ENCODE results near the gene TANGO2. TPM values are rescaled to one million over a fixed set of nuclear protein-coding genes. Genes with fewer than 3 reads are reported as not detected.

TANGO2 gene
- total and polyA plus RNA-seq, 5 donors from 2014 or later, result 39.5 to 48.4 (median 43.2) TPM

DNA sequence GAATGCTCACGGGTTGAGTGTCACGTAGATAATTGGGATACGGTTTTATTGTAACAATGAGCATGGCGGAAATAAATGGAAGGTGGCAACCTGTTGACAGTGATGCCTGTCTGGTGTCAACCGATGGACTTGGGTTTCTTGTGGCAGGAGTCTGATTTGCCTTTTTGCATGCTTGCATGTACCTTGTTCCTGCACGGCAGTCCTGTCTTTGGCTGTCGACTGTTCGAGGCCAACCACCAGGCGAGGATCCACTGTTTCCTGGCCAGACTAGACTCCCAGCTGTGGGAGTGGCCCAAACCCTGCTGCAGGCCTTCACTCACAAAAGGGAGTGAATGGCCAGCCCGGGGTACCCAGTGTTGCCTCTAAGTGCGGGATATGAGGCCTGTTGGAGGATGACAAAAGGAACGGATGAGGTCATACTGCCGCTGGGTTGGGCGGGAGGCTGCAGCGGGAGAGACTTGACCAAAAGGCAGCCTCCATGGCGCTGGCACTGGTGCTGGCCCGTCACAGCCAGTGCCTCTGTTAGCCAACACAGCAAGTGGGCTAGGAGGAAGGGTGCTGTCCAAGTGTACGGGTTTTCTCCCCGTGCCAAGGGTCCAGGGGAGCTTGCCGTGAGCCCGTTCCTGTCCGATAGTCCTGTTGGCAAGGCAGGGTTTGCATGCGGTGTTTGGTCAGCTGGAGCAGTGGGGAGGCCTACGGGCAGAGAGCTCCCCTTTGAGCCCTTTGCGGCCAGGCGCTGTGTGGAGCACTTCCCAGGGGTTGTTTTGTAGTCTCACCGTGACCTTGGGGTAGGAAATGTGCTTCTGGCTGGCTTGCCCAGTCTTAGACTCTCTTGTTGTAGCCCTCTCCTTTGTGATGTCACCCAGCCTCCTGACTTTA is 60.1 kb downstream of the TANGO2 start:
- peak overlapping the region; percentile 74 for H3K27ac ChIP-seq (ENCODE audit: insufficient read depth, low read length, poor library complexity, severe bottlenecking)
- no peak for ATAC-seq (ENCODE audit: low read depth in 2 of 2)
- H3K36me3 ChIP-seq (ENCODE audit: control insufficient read depth, insufficient read depth, low read length), result peaks cover 6% of the 10 kb centered on the region
- Mint-ChIP-seq H3K4me1 (peaks cover 4 to 56% (median 33%) of the 10 kb centered on the region in 4 donors), H3K36me3 (peaks cover 6% of the 10 kb centered on the region), H3K4me3 (peak overlapping the region; percentile 82 to 96 (median 89)), H3K27ac (peak overlapping the region; percentile 76 to 90 (median 87)), H3K27me3 (no peaks in the 10 kb centered on the region), H3K9me3 (no peaks in the 10 kb centered on the region)
- DNase-seq, result peak in 1 of 3 donors; percentile 19
- H3K4me3 ChIP-seq (ENCODE audit: low read depth, low read length), result peak overlapping the region; percentile 96
- H3K4me1 ChIP-seq (ENCODE audit: control insufficient read depth, insufficient read depth, low read length, poor library complexity, severe bottlenecking), result peaks cover 38% of the 10 kb centered on the region
- H3K27me3 ChIP-seq (ENCODE audit: control insufficient read depth, insufficient read depth, low read length), result no peaks in the 10 kb centered on the region
- H3K9me3 ChIP-seq (ENCODE audit: control insufficient read depth in 2 of 2, low read length in 2 of 2), result no peaks in the 10 kb centered on the region

DNA sequence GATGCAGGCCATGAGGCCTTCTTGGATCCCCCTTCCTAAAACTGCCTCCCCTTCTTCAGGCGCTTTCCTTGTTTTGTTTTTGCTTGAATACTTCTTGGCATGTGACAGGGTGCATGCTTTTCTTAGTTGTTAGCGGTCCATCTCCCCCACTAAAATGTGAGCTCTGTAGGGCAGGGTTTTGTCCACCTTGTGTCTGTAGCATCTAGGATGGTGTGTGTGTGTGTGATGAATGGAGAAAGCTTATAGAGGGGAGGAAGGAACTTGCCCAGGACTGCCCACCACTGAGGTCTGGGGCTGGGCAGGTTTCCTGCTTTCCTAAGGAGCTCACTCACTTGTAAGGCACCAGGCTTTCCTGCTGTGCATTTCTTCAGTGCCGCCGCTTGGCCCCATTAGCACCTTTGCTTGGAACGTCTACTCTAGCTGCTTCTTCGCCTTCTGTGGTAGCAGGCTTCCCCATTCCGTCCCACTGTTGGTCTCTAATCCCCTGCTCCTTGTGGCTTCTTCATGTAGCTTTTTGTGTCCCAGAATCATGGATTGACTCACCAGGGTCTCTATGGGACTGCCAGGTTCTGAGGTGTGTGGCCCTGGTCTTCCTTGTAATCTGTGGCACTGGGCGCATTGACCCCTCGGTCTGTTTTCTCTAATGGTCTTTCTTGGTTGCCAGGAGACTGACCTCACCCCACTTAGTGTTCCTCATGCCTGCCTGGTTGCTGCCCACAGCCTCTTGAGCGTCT is 62.4 kb downstream of the TANGO2 start:
- DNase-seq (no peak), ATAC-seq (ENCODE audit: low read depth in 2 of 2) (no peak)
- peaks cover 4 to 69% (median 42%) of the 10 kb centered on the region in 4 donors for H3K4me1 Mint-ChIP-seq
- Histone ChIP-seq H3K4me3 (ENCODE audit: low read depth, low read length) (no peak overlapping the region), H3K4me1 (ENCODE audit: control insufficient read depth, insufficient read depth, low read length, poor library complexity, severe bottlenecking) (peaks cover 38% of the 10 kb centered on the region), H3K36me3 (ENCODE audit: control insufficient read depth, insufficient read depth, low read length) (peaks cover 29% of the 10 kb centered on the region), H3K27me3 (ENCODE audit: control insufficient read depth, insufficient read depth, low read length) (no peaks in the 10 kb centered on the region), H3K27ac (ENCODE audit: insufficient read depth, low read length, poor library complexity, severe bottlenecking) (no peak overlapping the region), H3K9me3 (ENCODE audit: control insufficient read depth in 2 of 2, low read length in 2 of 2) (no peaks in the 10 kb centered on the region)
- peaks cover 0 to 1% (median 0%) of the 10 kb centered on the region in 7 donors for H3K9me3 Mint-ChIP-seq
- no peaks in the 10 kb centered on the region for H3K27me3 Mint-ChIP-seq
- H3K27ac Mint-ChIP-seq, result peak overlapping the region; percentile 44 to 64 (median 56)
- H3K4me3 Mint-ChIP-seq, result peak overlapping the region; percentile 65 to 82 (median 72)
- peaks cover 25% of the 10 kb centered on the region for H3K36me3 Mint-ChIP-seq

DNA sequence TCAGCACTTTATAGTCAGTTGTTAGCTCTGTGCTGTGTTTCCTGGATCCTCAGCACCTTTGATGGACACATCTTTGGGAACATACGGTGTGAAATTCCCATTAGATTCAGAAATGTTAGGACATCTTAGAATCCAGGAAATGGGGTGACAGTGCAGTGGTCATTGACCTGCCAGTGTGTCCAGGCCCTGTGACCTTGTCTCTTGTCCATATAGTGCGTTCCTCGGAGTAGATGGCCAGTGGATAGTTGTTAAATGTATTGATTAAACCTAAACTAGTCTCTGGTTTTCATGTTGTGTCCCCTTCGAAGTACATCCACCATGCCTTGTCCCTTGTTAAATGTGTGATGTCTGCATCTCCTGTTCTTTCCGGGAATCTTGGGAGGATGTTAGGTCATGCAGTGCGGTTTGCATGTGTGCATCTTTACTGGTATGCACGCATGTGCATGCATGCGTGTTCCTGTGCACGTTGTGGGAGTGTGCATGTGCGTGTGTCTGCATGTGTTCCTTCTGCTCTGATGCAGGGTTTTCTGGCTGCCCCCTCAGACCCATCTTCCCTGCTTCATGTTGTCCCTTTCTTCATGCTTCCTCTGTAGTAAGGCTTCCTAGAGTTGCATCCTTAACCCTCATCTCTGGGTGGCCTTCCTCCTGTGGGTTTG is 63.1 kb downstream of the TANGO2 start:
- H3K4me1 ChIP-seq (ENCODE audit: control insufficient read depth, insufficient read depth, low read length, poor library complexity, severe bottlenecking), result peaks cover 38% of the 10 kb centered on the region
- Mint-ChIP-seq H3K27ac (peak overlapping the region; percentile 27 to 64 (median 44)), H3K9me3 (peaks cover 0 to 1% (median 0%) of the 10 kb centered on the region in 7 donors), H3K4me1 (peaks cover 4 to 69% (median 42%) of the 10 kb centered on the region in 4 donors), H3K36me3 (peaks cover 28% of the 10 kb centered on the region), H3K27me3 (no peaks in the 10 kb centered on the region), H3K4me3 (peak overlapping the region in 2 of 4 donors; percentile 38 to 65)
- no peaks in the 10 kb centered on the region for H3K27me3 ChIP-seq (ENCODE audit: control insufficient read depth, insufficient read depth, low read length)
- H3K4me3 ChIP-seq (ENCODE audit: low read depth, low read length), result no peak overlapping the region
- peaks cover 35% of the 10 kb centered on the region for H3K36me3 ChIP-seq (ENCODE audit: control insufficient read depth, insufficient read depth, low read length)
- ATAC-seq (ENCODE audit: low read depth in 2 of 2) (no peak), DNase-seq (no peak)
- H3K9me3 ChIP-seq (ENCODE audit: control insufficient read depth in 2 of 2, low read length in 2 of 2), result no peaks in the 10 kb centered on the region
- no peak overlapping the region for H3K27ac ChIP-seq (ENCODE audit: insufficient read depth, low read length, poor library complexity, severe bottlenecking)

DNA sequence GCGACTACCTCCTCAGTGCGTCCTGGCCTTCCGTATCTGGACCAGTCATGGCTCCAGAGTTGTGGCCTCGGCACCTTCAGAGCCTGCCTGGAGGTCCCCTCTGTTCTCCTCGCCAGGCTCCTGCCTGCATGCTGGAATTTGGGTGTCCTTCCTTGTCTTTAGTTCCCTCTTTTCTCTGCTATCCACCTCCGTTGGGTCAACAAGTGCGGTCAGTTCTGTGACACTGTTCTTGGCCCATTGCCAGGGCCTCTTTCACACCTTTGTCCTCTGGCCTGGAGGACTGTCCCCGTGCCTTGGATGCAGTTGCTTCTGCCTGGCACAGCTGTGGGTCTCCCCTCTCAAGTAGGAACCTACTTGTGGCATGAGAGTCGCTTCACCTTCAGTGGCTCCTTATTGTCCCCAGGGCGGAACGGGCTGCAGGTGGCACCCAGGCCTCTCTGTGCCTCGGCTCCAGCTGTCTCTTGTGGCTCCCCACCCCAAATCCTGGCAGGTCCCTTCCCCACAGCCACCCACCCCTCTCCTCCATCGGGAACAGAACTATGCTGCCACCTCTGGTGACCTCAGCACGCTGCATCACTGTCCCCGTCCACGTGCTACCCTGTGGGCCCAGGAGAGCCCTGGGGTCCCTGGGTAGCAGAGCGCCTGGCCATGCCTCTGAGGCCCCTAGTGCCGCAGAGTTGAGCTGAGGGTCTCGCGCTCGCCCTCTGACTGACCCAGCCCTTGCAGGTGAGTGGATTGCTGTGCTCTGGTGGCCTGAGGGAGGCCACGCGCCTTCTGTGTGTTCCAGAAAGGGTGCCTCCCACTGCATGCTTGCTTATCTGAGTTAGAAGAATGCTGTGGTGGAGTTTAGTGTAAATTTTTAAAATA is 63.9 kb downstream of the TANGO2 start:
- H3K4me3 ChIP-seq (ENCODE audit: low read depth, low read length), result no peak overlapping the region
- Mint-ChIP-seq H3K4me3 (peak overlapping the region in 2 of 4 donors; percentile 28 to 58), H3K4me1 (peaks cover 4 to 70% (median 43%) of the 10 kb centered on the region in 4 donors), H3K27me3 (no peaks in the 10 kb centered on the region), H3K9me3 (peaks cover 0 to 1% (median 0%) of the 10 kb centered on the region in 7 donors), H3K27ac (no peak overlapping the region), H3K36me3 (peaks cover 34% of the 10 kb centered on the region)
- ATAC-seq (ENCODE audit: low read depth in 2 of 2) (no peak), DNase-seq (no peak)
- H3K27ac ChIP-seq (ENCODE audit: insufficient read depth, low read length, poor library complexity, severe bottlenecking), result peak overlapping the region; percentile 5
- H3K9me3 ChIP-seq (ENCODE audit: control insufficient read depth in 2 of 2, low read length in 2 of 2), result no peaks in the 10 kb centered on the region
- peaks cover 43% of the 10 kb centered on the region for H3K36me3 ChIP-seq (ENCODE audit: control insufficient read depth, insufficient read depth, low read length)
- no peaks in the 10 kb centered on the region for H3K27me3 ChIP-seq (ENCODE audit: control insufficient read depth, insufficient read depth, low read length)
- peaks cover 41% of the 10 kb centered on the region for H3K4me1 ChIP-seq (ENCODE audit: control insufficient read depth, insufficient read depth, low read length, poor library complexity, severe bottlenecking)

DNA sequence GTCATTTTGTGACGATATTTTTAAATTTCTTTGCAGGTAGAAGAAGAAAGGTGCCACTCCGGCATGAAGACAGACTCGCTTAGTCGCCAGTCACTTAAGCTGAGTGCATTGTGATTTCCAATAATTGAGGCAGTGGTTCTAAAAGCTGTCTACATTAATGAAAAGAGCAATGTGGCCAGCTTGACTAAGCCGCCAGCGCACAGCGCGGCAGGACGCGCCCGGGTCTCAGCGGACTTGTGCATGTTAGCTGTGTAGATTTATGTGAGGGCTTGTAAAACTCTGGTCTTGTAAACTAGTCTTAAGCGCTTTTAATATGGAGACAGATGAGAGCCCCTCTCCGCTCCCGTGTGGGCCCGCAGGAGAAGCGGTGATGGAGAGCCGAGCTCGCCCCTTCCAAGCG is 64.7 kb downstream of the TANGO2 start:
- Mint-ChIP-seq H3K4me1 (peaks cover 8 to 77% (median 49%) of the 10 kb centered on the region in 4 donors), H3K36me3 (peaks cover 42% of the 10 kb centered on the region), H3K27me3 (no peaks in the 10 kb centered on the region), H3K27ac (no peak overlapping the region), H3K4me3 (peak overlapping the region in 1 of 4 donors; percentile 58), H3K9me3 (peaks cover 0 to 1% (median 0%) of the 10 kb centered on the region in 7 donors)
- Histone ChIP-seq H3K9me3 (ENCODE audit: control insufficient read depth in 2 of 2, low read length in 2 of 2) (no peaks in the 10 kb centered on the region), H3K4me3 (ENCODE audit: low read depth, low read length) (no peak overlapping the region), H3K4me1 (ENCODE audit: control insufficient read depth, insufficient read depth, low read length, poor library complexity, severe bottlenecking) (peaks cover 47% of the 10 kb centered on the region), H3K27ac (ENCODE audit: insufficient read depth, low read length, poor library complexity, severe bottlenecking) (no peak overlapping the region), H3K36me3 (ENCODE audit: control insufficient read depth, insufficient read depth, low read length) (peaks cover 52% of the 10 kb centered on the region), H3K27me3 (ENCODE audit: control insufficient read depth, insufficient read depth, low read length) (no peaks in the 10 kb centered on the region)
- no peak for ATAC-seq (ENCODE audit: low read depth in 2 of 2)
- no peak for DNase-seq

DNA sequence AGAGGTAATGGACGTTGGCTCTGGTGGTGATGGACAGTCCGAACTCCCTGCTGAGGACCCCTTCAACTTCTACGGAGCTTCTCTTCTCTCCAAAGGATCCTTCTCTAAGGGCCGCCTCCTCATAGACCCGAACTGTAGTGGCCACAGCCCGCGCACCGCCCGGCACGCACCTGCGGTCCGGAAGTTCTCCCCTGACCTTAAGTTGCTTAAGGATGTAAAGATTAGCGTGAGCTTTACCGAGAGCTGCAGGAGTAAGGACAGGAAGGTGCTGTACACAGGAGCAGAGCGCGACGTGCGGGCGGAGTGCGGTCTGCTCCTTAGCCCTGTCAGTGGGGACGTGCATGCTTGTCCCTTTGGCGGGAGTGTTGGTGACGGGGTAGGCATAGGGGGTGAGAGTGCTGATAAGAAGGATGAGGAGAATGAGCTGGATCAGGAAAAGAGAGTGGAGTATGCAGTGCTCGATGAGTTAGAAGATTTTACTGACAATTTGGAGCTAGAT is 65.2 kb downstream of the TANGO2 start:
- Mint-ChIP-seq H3K9me3 (peaks cover 0 to 1% (median 0%) of the 10 kb centered on the region in 7 donors), H3K4me3 (peak overlapping the region in 2 of 4 donors; percentile 43 to 58), H3K36me3 (peaks cover 47% of the 10 kb centered on the region), H3K27ac (peak overlapping the region in 2 of 3 donors; percentile 16 to 42), H3K4me1 (peaks cover 13 to 77% (median 52%) of the 10 kb centered on the region in 4 donors), H3K27me3 (no peaks in the 10 kb centered on the region)
- DNase-seq (no peak), ATAC-seq (ENCODE audit: low read depth in 2 of 2) (no peak)
- no peak overlapping the region for H3K4me3 ChIP-seq (ENCODE audit: low read depth, low read length)
- H3K27me3 ChIP-seq (ENCODE audit: control insufficient read depth, insufficient read depth, low read length), result no peaks in the 10 kb centered on the region
- no peak overlapping the region for H3K27ac ChIP-seq (ENCODE audit: insufficient read depth, low read length, poor library complexity, severe bottlenecking)
- no peaks in the 10 kb centered on the region for H3K9me3 ChIP-seq (ENCODE audit: control insufficient read depth in 2 of 2, low read length in 2 of 2)
- H3K36me3 ChIP-seq (ENCODE audit: control insufficient read depth, insufficient read depth, low read length), result peaks cover 55% of the 10 kb centered on the region
- peaks cover 47% of the 10 kb centered on the region for H3K4me1 ChIP-seq (ENCODE audit: control insufficient read depth, insufficient read depth, low read length, poor library complexity, severe bottlenecking)
